Measurements from ENCODE around the gene NCOA6. TPM values are rescaled to one million over a fixed set of nuclear protein-coding genes. Genes with fewer than 3 reads are reported as not detected.

Gene NCOA6
- total RNA-seq, 2 experiments from 2014 or later: 14.6 to 16.3 TPM

GRCh38 chr20:34683667-34684066 lies 141.8 kb downstream of the NCOA6 start:
- Histone ChIP-seq H3K4me1 (ENCODE audit: insufficient read depth, low read length) (no peaks in the 10 kb centered on the region), H3K27me3 (ENCODE audit: control insufficient read depth in 1 of 2, insufficient read depth in 2 of 2, low read length in 2 of 2) (no peaks in the 10 kb centered on the region), H3K36me3 (ENCODE audit: insufficient read depth, low read length) (no peaks in the 10 kb centered on the region), H3K27ac (ENCODE audit: low read depth in 1 of 2, low read length in 2 of 2) (no peak overlapping the region), H3K4me3 (ENCODE audit: low read length) (no peak overlapping the region), H3K9me3 (ENCODE audit: control insufficient read depth in 1 of 2, insufficient read depth in 1 of 2, low read length in 2 of 2) (no peaks in the 10 kb centered on the region)
- Mint-ChIP-seq H3K27ac (no peak overlapping the region), H3K9me3 (no peaks in the 10 kb centered on the region), H3K36me3 (ENCODE audit: low read depth) (no peaks in the 10 kb centered on the region), H3K4me3 (no peak overlapping the region), H3K27me3 (no peaks in the 10 kb centered on the region), H3K4me1 (ENCODE audit: low read depth) (no peaks in the 10 kb centered on the region)
- CTCF ChIA-PET: interaction anchor here (0.6 kb wide), 1 partner anchor 375 kb away, joined by 3 read pairs; no protein-coding TSS in a partner anchor
- intact Hi-C loops (cut with DNase I, micrococcal nuclease): no loop called here
- POLR2A ChIA-PET: no interaction called here
- no peak for ATAC-seq (ENCODE audit: poor library complexity)
- no peak for DNase-seq
- no peak for TF ChIP-seq CTCF (IDR thresholded peaks at IDR 0.05)

GRCh38 chr20:34680586-34681175 lies 144.8 kb downstream of the NCOA6 start:
- intact Hi-C loops (cut with DNase I, micrococcal nuclease): no loop called here
- no peak overlapping the region for H3K27ac ChIP-seq (ENCODE audit: low read depth in 1 of 2, low read length in 2 of 2)
- TF ChIP-seq CTCF (IDR thresholded peaks at IDR 0.05): no peak
- H3K4me3 ChIP-seq (ENCODE audit: low read length): no peak overlapping the region
- peaks cover 13% of the 10 kb centered on the region for H3K4me1 ChIP-seq (ENCODE audit: insufficient read depth, low read length)
- H3K4me3 Mint-ChIP-seq: peak overlapping the region; percentile 78
- no peaks in the 10 kb centered on the region for H3K9me3 Mint-ChIP-seq
- no peaks in the 10 kb centered on the region for H3K27me3 ChIP-seq (ENCODE audit: control insufficient read depth in 1 of 2, insufficient read depth in 2 of 2, low read length in 2 of 2)
- DNase-seq (peak in 1 of 14 experiments; percentile 19), ATAC-seq (ENCODE audit: poor library complexity) (no peak)
- POLR2A ChIA-PET: no interaction called here
- H3K27me3 Mint-ChIP-seq: no peaks in the 10 kb centered on the region
- CTCF ChIA-PET: interaction anchor here (1.3 kb wide), 1 partner anchor 368 kb away, joined by 3 read pairs; no protein-coding TSS in a partner anchor
- no peaks in the 10 kb centered on the region for H3K9me3 ChIP-seq (ENCODE audit: control insufficient read depth in 1 of 2, insufficient read depth in 1 of 2, low read length in 2 of 2)
- H3K36me3 ChIP-seq (ENCODE audit: insufficient read depth, low read length): no peaks in the 10 kb centered on the region
- peak overlapping the region; percentile 66 for H3K27ac Mint-ChIP-seq
- H3K36me3 Mint-ChIP-seq (ENCODE audit: low read depth): peaks cover 6% of the 10 kb centered on the region
- peaks cover 16% of the 10 kb centered on the region for H3K4me1 Mint-ChIP-seq (ENCODE audit: low read depth)

DNA sequence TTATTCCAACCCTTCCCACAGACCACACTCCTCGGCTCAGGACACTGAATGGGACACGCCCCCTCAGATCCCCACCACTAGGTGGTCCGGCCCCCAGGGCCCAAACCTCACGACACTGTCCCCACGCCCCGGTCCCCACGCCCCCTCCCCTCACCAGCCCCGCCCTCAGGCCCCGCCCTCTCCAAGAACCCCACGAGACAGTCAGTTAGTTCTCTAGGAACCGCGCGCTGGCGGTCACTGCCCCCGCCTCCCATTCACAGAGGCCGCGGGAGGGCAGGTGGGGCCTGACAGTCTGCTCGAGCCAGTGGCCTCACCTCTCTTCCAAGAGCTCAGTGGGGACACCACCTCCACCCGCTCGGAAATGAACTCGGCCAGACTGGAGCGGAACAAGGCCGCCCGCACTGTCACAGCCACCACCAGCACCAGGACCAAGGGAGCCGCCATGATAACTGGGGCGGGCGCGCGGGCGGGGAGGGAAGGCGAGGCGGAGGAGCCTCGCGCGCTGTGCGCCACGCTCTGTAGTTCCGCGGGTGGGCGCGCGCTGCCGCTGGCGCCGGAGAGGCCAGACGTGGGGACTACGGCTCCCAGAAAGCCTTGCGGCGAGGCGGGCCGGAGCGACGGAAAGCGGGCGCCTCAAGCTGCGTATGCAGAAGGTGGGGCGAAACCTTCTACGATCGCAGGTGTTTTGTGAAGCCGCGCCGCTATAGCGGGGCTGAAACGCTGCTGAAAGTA lies 148.6 kb downstream of the NCOA6 start, which contains the start of gene PIGU:
Gene PIGU, minus strand, starts transcription at position 451 of the 732 bp plus-strand sequence. Its CDS starts 7 bp downstream, at position 444.
- Mint-ChIP-seq H3K4me3 (peak within 1 kb of the TSS; percentile 93), H3K36me3 (ENCODE audit: low read depth) (peaks cover 10% of the 10 kb centered on the region), H3K27me3 (no peaks in the 10 kb centered on the region), H3K27ac (peak within 1 kb of the TSS; percentile 88), H3K4me1 (ENCODE audit: low read depth) (peaks cover 26% of the 10 kb centered on the region), H3K9me3 (no peaks in the 10 kb centered on the region)
- H3K36me3 ChIP-seq (ENCODE audit: insufficient read depth, low read length): no peaks in the 10 kb centered on the region
- ATAC-seq (ENCODE audit: poor library complexity) (peak; percentile 96), DNase-seq (peak; percentile 93 to 98 (median 95))
- H3K4me3 ChIP-seq (ENCODE audit: low read length): peak within 1 kb of the TSS; percentile 88
- peaks cover 13% of the 10 kb centered on the region for H3K4me1 ChIP-seq (ENCODE audit: insufficient read depth, low read length)
- no peaks in the 10 kb centered on the region for H3K9me3 ChIP-seq (ENCODE audit: control insufficient read depth in 1 of 2, insufficient read depth in 1 of 2, low read length in 2 of 2)
- peak within 1 kb of the TSS; percentile 53 to 87 for H3K27ac ChIP-seq (ENCODE audit: low read depth in 1 of 2, low read length in 2 of 2)
- CTCF ChIA-PET: interaction anchor here (0.6 to 1.6 kb wide), 4 partner anchors 27 to 950 kb away, joined by 3 to 7 read pairs (median 4); partner anchors contain the start of gene TP53INP2
- intact Hi-C loops (cut with DNase I, micrococcal nuclease): loop anchor here (1.0 to 10.0 kb wide), 8 partner anchors 27 to 1788 kb away; partner anchors contain the start of genes TP53INP2 (in 2 of the 2), AHCY (in 1 of the 2), ITCH (in 1 of the 2) and MMP24OS (in 1 of the 2)
- no peaks in the 10 kb centered on the region for H3K27me3 ChIP-seq (ENCODE audit: control insufficient read depth in 1 of 2, insufficient read depth in 2 of 2, low read length in 2 of 2)
- TF ChIP-seq CTCF (IDR thresholded peaks at IDR 0.05): peak; percentile 21
- POLR2A ChIA-PET: interaction anchor here (0.5 to 2.0 kb wide), 20 partner anchors 13 to 1705 kb away, joined by 3 to 24 read pairs (median 4); partner anchors contain the start of genes DYNLRB1, EIF2S2, ITCH and MAP1LC3A

All from CD4-positive, alpha-beta T cell (primary cell).